GM12878 (cell line): ENCODE results near the gene CLCNKA. TPM values are rescaled to one million over a fixed set of nuclear protein-coding genes. Genes with fewer than 3 reads are reported as not detected.
A peak's percentile ranks its signal among the peaks of the same experiment; 100 is the strongest.

ENCODE experiments used
- ASH2L ChIP-seq: fragments of 300-600, 200-600 bp; sonication (generic); IDR thresholded peaks from 2 replicates; pipeline ENCODE4 v1.6.1; 2017; ENCODE audit warnings: low read depth, mild to moderate bottlenecking, borderline replicate concordance
- BCLAF1 ChIP-seq: fragments of 450-650 bp; IDR thresholded peaks from 2 replicates; pipeline ENCODE4 v1.6.1; 2017; ENCODE audit warnings: antibody characterized with exemption, mild to moderate bottlenecking, moderate library complexity
- BHLHE40 ChIP-seq, 2 experiments: fragments of 450-650 bp in 1 of 2; IDR thresholded peaks; 2 replicates each; pipeline ENCODE4 v1.6.1; 2011 to 2017; ENCODE audit warnings: low read depth in 2 of 2, borderline replicate concordance in 1 of 2, improper control_type of control experiment in 1 of 2, low read length in 1 of 2, mild to moderate bottlenecking in 1 of 2
- CTCF ChIP-seq, 3 experiments: IDR thresholded peaks in 2 of 3; conservative IDR thresholded peaks in 1 of 3; 2 replicates each; pipeline ENCODE4 v1.5.1; 2011; ENCODE audit warnings: low read depth in 3 of 3, low read length in 3 of 3, mild to moderate bottlenecking in 3 of 3, control low read depth in 2 of 3, moderate library complexity in 2 of 3, inconsistent platforms in 1 of 3, mixed read lengths in 1 of 3; ENCODE audit not compliant: control insufficient read depth in 2 of 3, insufficient read depth in 1 of 3; ENCODE audit errors: extremely low read depth in 1 of 3
- DPF2 ChIP-seq: fragments of 450-650 bp; IDR thresholded peaks from 2 replicates; pipeline ENCODE4 v1.6.1; 2017; ENCODE audit warnings: mild to moderate bottlenecking
- IKZF1 ChIP-seq: fragments of 450-650 bp; conservative IDR thresholded peaks from 2 replicates; pipeline ENCODE4 v1.6.1; 2017; ENCODE audit warnings: antibody characterized with exemption, mild to moderate bottlenecking
- IKZF2 ChIP-seq, 2 experiments: fragments of 450-650 bp; IDR thresholded peaks; 2 replicates each; pipeline ENCODE4 v1.6.1; 2017; ENCODE audit warnings: mild to moderate bottlenecking in 2 of 2, moderate library complexity in 2 of 2
- IRF4 ChIP-seq: IDR thresholded peaks from 2 replicates; pipeline ENCODE4 v1.6.1; 2011; ENCODE audit warnings: low read depth, low read length
- MTA3 ChIP-seq: IDR thresholded peaks from 2 replicates; pipeline ENCODE4 v1.6.1; 2012; ENCODE audit warnings: low read length, inconsistent platforms, borderline replicate concordance
- NBN ChIP-seq: fragments of 450-650 bp; IDR thresholded peaks from 2 replicates; pipeline ENCODE4 v1.6.1; 2016
- PAX5 ChIP-seq: IDR thresholded peaks from 2 replicates; pipeline ENCODE4 v1.6.1; 2011; ENCODE audit warnings: low read depth, low read length, borderline replicate concordance
- PAX8 ChIP-seq: fragments of 450-650 bp; IDR thresholded peaks from 2 replicates; pipeline ENCODE4 v1.6.1; 2017; ENCODE audit warnings: mild to moderate bottlenecking, moderate library complexity
- RAD51 ChIP-seq: fragments of 450-650 bp; IDR thresholded peaks from 2 replicates; pipeline ENCODE4 v1.6.1; 2016; ENCODE audit warnings: moderate library complexity, mild to moderate bottlenecking, inconsistent platforms
- RB1 ChIP-seq: fragments of 450-650 bp; formaldehyde crosslinking; IDR thresholded peaks from 2 replicates; pipeline ENCODE4 v1.6.1; 2017; ENCODE audit warnings: mild to moderate bottlenecking, borderline replicate concordance
- RCOR1 ChIP-seq: conservative IDR thresholded peaks from 2 replicates; pipeline ENCODE4 v1.6.1; 2012; ENCODE audit warnings: low read depth, low read length, improper control_type of control experiment
- SIX5 ChIP-seq: IDR thresholded peaks from 2 replicates; pipeline ENCODE4 v1.6.1; 2011; ENCODE audit warnings: mild to moderate bottlenecking, low read depth, low read length, moderate library complexity; ENCODE audit not compliant: severe bottlenecking
- SMC3 ChIP-seq: IDR thresholded peaks from 2 replicates; pipeline ENCODE4 v1.6.1; 2011; ENCODE audit warnings: low read length, improper control_type of control experiment, borderline replicate concordance
- SREBF1 ChIP-seq: IDR thresholded peaks from 2 replicates; pipeline ENCODE4 v1.6.1; 2012; ENCODE audit warnings: mild to moderate bottlenecking, low read length
- YY1 ChIP-seq: IDR thresholded peaks from 2 replicates; pipeline ENCODE4 v1.6.1; 2011; ENCODE audit warnings: low read depth, mild to moderate bottlenecking, low read length
- ZNF384 ChIP-seq: IDR thresholded peaks from 2 replicates; pipeline ENCODE4 v1.6.1; 2012; ENCODE audit warnings: low read depth, mild to moderate bottlenecking, low read length, improper control_type of control experiment, borderline replicate concordance
- polyA plus RNA-seq, 11 experiments: library from polyadenylated mRNA; depleted of rRNA in 4 of 11; unstranded in 6 of 11; stranded (reverse) in 5 of 11; fragments of >200 nt; fragmentation: Nextera tagmentation in 4 of 11; fragmentation: Illumina TruSeq in 1 of 11; extraction: Ambion mirVana in 4 of 11; extraction: Trizol in 1 of 11; gene quantifications; 1 replicate in 1 of 11; 2 replicates in 10 of 11; pipeline versions ENCODE4 v1.2.1 to v1.2.3, GENCODE V29; 2011 to 2016; ENCODE audit warnings: inconsistent platforms in 2 of 11, missing spikeins in 2 of 11, low read depth in 1 of 11
- total RNA-seq, 4 experiments: library from RNA; depleted of rRNA in 3 of 4; stranded (reverse); fragments of >200 nt in 3 of 4; fragmentation: Illumina TruSeq in 1 of 4; extraction: Trizol in 1 of 4; gene quantifications; 2 replicates each; pipeline versions ENCODE4 v1.2.1 to v1.2.3, GENCODE V29; 2013 to 2021

The CLCNKA gene
- total and polyA plus RNA-seq, 10 of the 15 experiments (the other 5 are each of a cell fraction or from before 2014, with no cell fraction given) = 0.02 to 0.15 (median 0.08) TPM; not detected in 6

- 0 out of 2 replicates have a peak, but pooled peaks have one; percentile 34 for TF ChIP-seq YY1
- peak; percentile 94 for TF ChIP-seq SMC3
- TF ChIP-seq DPF2 = 0 out of 2 replicates have a peak, but pooled peaks have one; percentile 38
- no peak for TF ChIP-seq ASH2L
- no peak for TF ChIP-seq SREBF1
- no peak for TF ChIP-seq PAX8
- TF ChIP-seq SIX5 = no peak
- peak; percentile 92 to 95 (median 93) for TF ChIP-seq CTCF (IDR thresholded peaks at IDR 0.05 in 2 of 3, conservative IDR thresholded peaks at IDR 0.05 in 1 of 3; ENCODE audit: control insufficient read depth in 2 of 3, extremely low read depth in 1 of 3, insufficient read depth in 1 of 3, low read depth in 3 of 3, low read length in 3 of 3)
- no peak for TF ChIP-seq BCLAF1
- peak; percentile 74; the same call in 1 of the 2 replicates for TF ChIP-seq ZNF384
- peak; percentile 70; the same call in 1 of the 2 replicates for TF ChIP-seq NBN
- TF ChIP-seq IKZF2 (IDR thresholded peaks at IDR 0.05) = peak; percentile 28 to 29; a peak in 2 of 4 replicates
- peak; percentile 67 for TF ChIP-seq IKZF1
- TF ChIP-seq MTA3 = no peak
- TF ChIP-seq RCOR1 = no peak
- TF ChIP-seq PAX5 = no peak
- TF ChIP-seq RB1 = peak; percentile 78; the same call in 1 of the 2 replicates
- TF ChIP-seq BHLHE40 (IDR thresholded peaks at IDR 0.05; ENCODE audit: borderline replicate concordance in 1 of 2, low read depth in 2 of 2, low read length in 1 of 2) = peak in 1 of 2 experiments; percentile 8; a peak in 1 of 4 replicates
- TF ChIP-seq RAD51 = no peak
- TF ChIP-seq IRF4 = 0 out of 2 replicates have a peak, but pooled peaks have one; percentile 15
These were observed 57.3 kb downstream of the CLCNKA start (continued) for GRCh38 chr1:16078925-16079656.
